Bronchial epithelial cell (primary cell): ENCODE data around the gene FEN1. TPM values are rescaled to one million over a fixed set of nuclear protein-coding genes. Genes with fewer than 3 reads are reported as not detected.
A peak's percentile ranks its signal among the peaks of the same experiment; 100 is the strongest.

Source experiments
- DNase-seq: peaks from one replicate; pipeline ENCODE4 v3.0.0-alpha.2; 2010; ENCODE audit warnings: low read depth
- FAIRE-seq: peaks from 2 replicates; lab custom pipeline; 2011; peaks lifted over from hg19 to GRCh38; lab: Jason Lieb, UNC
- H3K27me3 ChIP-seq: 2 replicates; pipeline ENCODE4 v1.5.1; 2011; ENCODE audit warnings: low read length; ENCODE audit not compliant: control insufficient read depth, insufficient read depth
- H3K36me3 ChIP-seq: 2 replicates; pipeline ENCODE4 v1.5.1; 2011; ENCODE audit warnings: low read length; ENCODE audit not compliant: control insufficient read depth, insufficient read depth
- H3K4me3 ChIP-seq: 2 replicates; pipeline ENCODE4 v1.5.1; 2011; ENCODE audit warnings: mild to moderate bottlenecking, low read depth, low read length, control low read depth
- CTCF ChIP-seq: IDR thresholded peaks from 2 replicates; pipeline ENCODE4 v1.5.1; 2011; ENCODE audit warnings: mild to moderate bottlenecking, moderate library complexity, low read length, control low read depth, inconsistent platforms; ENCODE audit not compliant: insufficient read depth, severe bottlenecking
- total RNA-seq: library from RNA; depleted of rRNA; stranded (reverse); fragments of >200 nt; gene quantifications from 2 replicates; pipeline ENCODE4 v1.2.1, GENCODE V29; 2014

Gene FEN1
- total RNA-seq, 1 donor from 2014 or later: 9.7 TPM

- Histone ChIP-seq H3K4me3 (no peak overlapping the region), H3K27me3 (no peaks in the 10 kb centered on the region), H3K36me3 (no peaks in the 10 kb centered on the region)
- FAIRE-seq: no peak
- TF ChIP-seq CTCF: no peak
- DNase-seq: no peak
Measured at GRCh38 chr11:61775606-61776554, 16.8 kb upstream of the FEN1 start.

GRCh38 chr11:61776561-61777075 is 16.1 kb upstream of the FEN1 start:
- peak; percentile 85 for TF ChIP-seq CTCF
- no peak for FAIRE-seq

GRCh38 chr11:61777234-61778090 is 15.2 kb upstream of the FEN1 start:
- no peak for TF ChIP-seq CTCF
- H3K4me3 ChIP-seq: no peak overlapping the region
- H3K27me3 ChIP-seq: no peaks in the 10 kb centered on the region
- FAIRE-seq (no peak), DNase-seq (no peak)
- no peaks in the 10 kb centered on the region for H3K36me3 ChIP-seq

More at GRCh38 chr11:61776561-61777075, 16.1 kb upstream of the FEN1 start:
- H3K36me3 ChIP-seq: no peaks in the 10 kb centered on the region
- no peaks in the 10 kb centered on the region for H3K27me3 ChIP-seq
- H3K4me3 ChIP-seq: no peak overlapping the region
- DNase-seq: peak; percentile 55

GRCh38 chr11:61778357-61778886 is 14.3 kb upstream of the FEN1 start:
- TF ChIP-seq CTCF: no peak
- FAIRE-seq (no peak), DNase-seq (no peak)
- no peaks in the 10 kb centered on the region for H3K27me3 ChIP-seq
- no peak overlapping the region for H3K4me3 ChIP-seq
- H3K36me3 ChIP-seq: no peaks in the 10 kb centered on the region

GRCh38 chr11:61778920-61779650 is 13.6 kb upstream of the FEN1 start:
- no peak for FAIRE-seq
- TF ChIP-seq CTCF: no peak
- H3K27me3 ChIP-seq: no peaks in the 10 kb centered on the region

More at GRCh38 chr11:61778920-61779650, 13.6 kb upstream of the FEN1 start:
- no peak for DNase-seq
- H3K36me3 ChIP-seq: no peaks in the 10 kb centered on the region
- H3K4me3 ChIP-seq: no peak overlapping the region
